ENCODE data around the gene PCSK1. TPM values are rescaled to one million over a fixed set of nuclear protein-coding genes. Genes with fewer than 3 reads are reported as not detected.

The PCSK1 gene
- total RNA-seq, 1 experiment from 2014 or later = 0.41 TPM

- Mint-ChIP-seq H3K4me3 (ENCODE audit: unreplicated experiment) (no peak overlapping the region), H3K4me1 (ENCODE audit: low read depth, unreplicated experiment) (no peaks in the 10 kb centered on the region), H3K27ac (ENCODE audit: unreplicated experiment) (no peak overlapping the region), H3K9me3 (ENCODE audit: unreplicated experiment) (no peaks in the 10 kb centered on the region), H3K27me3 (ENCODE audit: insufficient read depth, unreplicated experiment) (peaks cover 6% of the 10 kb centered on the region), H3K36me3 (ENCODE audit: insufficient read depth, unreplicated experiment) (no peaks in the 10 kb centered on the region)
- DNase-seq = no peak
- Histone ChIP-seq H3K9me3 (no peaks in the 10 kb centered on the region), H3K36me3 (ENCODE audit: control insufficient read depth, insufficient read depth, low read length) (no peaks in the 10 kb centered on the region), H3K4me1 (no peaks in the 10 kb centered on the region), H3K4me3 (ENCODE audit: low read depth, low read length) (no peak overlapping the region), H3K27me3 (replicated peaks; ENCODE audit: control insufficient read depth, insufficient read depth, low read length) (no peaks in the 10 kb centered on the region)
- BruUV-seq (replicated peaks) = no TSS peak
- CTCF ChIA-PET = no interaction called here
- intact Hi-C loops (cut with micrococcal nuclease; ENCODE audit: unreplicated experiment) = no loop called here
- TF ChIP-seq CTCF (IDR thresholded peaks at IDR 0.05; ENCODE audit: insufficient read depth in 1 of 2, low read depth in 1 of 2, low read length in 1 of 2, severe bottlenecking in 1 of 2, unreplicated experiment in 1 of 2) = no peak
- POLR2A ChIA-PET = no interaction called here
Measured at GRCh38 chr5:96388176-96388575, 44.9 kb downstream of the PCSK1 start.

- CTCF ChIA-PET = no interaction called here
Measured at GRCh38 chr5:96387616-96388015, 45.4 kb downstream of the PCSK1 start.

GRCh38 chr5:96385538-96385937 is 47.5 kb downstream of the PCSK1 start:
- Histone ChIP-seq H3K4me3 (ENCODE audit: low read depth, low read length) (no peak overlapping the region), H3K9me3 (no peaks in the 10 kb centered on the region), H3K27me3 (replicated peaks; ENCODE audit: control insufficient read depth, insufficient read depth, low read length) (no peaks in the 10 kb centered on the region; the same call in 1 of the 2 replicates), H3K36me3 (ENCODE audit: control insufficient read depth, insufficient read depth, low read length) (no peaks in the 10 kb centered on the region), H3K4me1 (no peaks in the 10 kb centered on the region)
- no peak overlapping the region for H3K4me3 Mint-ChIP-seq (ENCODE audit: unreplicated experiment)
- TF ChIP-seq CTCF (IDR thresholded peaks at IDR 0.05; ENCODE audit: insufficient read depth in 1 of 2, low read depth in 1 of 2, low read length in 1 of 2, severe bottlenecking in 1 of 2, unreplicated experiment in 1 of 2) = no peak
- H3K27me3 Mint-ChIP-seq (ENCODE audit: insufficient read depth, unreplicated experiment) = peaks cover 6% of the 10 kb centered on the region
- no peaks in the 10 kb centered on the region for H3K9me3 Mint-ChIP-seq (ENCODE audit: unreplicated experiment)
- DNase-seq = no peak
- no peaks in the 10 kb centered on the region for H3K4me1 Mint-ChIP-seq (ENCODE audit: low read depth, unreplicated experiment)
- ChIA-PET CTCF (no interaction called here), POLR2A (no interaction called here)
- H3K27ac Mint-ChIP-seq (ENCODE audit: unreplicated experiment) = no peak overlapping the region
- no TSS peak for BruUV-seq (replicated peaks)
- H3K36me3 Mint-ChIP-seq (ENCODE audit: insufficient read depth, unreplicated experiment) = no peaks in the 10 kb centered on the region
- intact Hi-C loops (cut with micrococcal nuclease; ENCODE audit: unreplicated experiment) = no loop called here

More at GRCh38 chr5:96387616-96388015, 45.4 kb downstream of the PCSK1 start:
- no peaks in the 10 kb centered on the region for H3K9me3 Mint-ChIP-seq (ENCODE audit: unreplicated experiment)
- DNase-seq = no peak
- no peak for TF ChIP-seq CTCF (IDR thresholded peaks at IDR 0.05; ENCODE audit: insufficient read depth in 1 of 2, low read depth in 1 of 2, low read length in 1 of 2, severe bottlenecking in 1 of 2, unreplicated experiment in 1 of 2)
- H3K36me3 Mint-ChIP-seq (ENCODE audit: insufficient read depth, unreplicated experiment) = no peaks in the 10 kb centered on the region
- no peak overlapping the region for H3K27ac Mint-ChIP-seq (ENCODE audit: unreplicated experiment)
- Histone ChIP-seq H3K27me3 (replicated peaks; ENCODE audit: control insufficient read depth, insufficient read depth, low read length) (no peaks in the 10 kb centered on the region; the same call in 1 of the 2 replicates), H3K4me3 (ENCODE audit: low read depth, low read length) (no peak overlapping the region), H3K4me1 (no peaks in the 10 kb centered on the region), H3K9me3 (no peaks in the 10 kb centered on the region), H3K36me3 (ENCODE audit: control insufficient read depth, insufficient read depth, low read length) (no peaks in the 10 kb centered on the region)
- no peak overlapping the region for H3K4me3 Mint-ChIP-seq (ENCODE audit: unreplicated experiment)
- peaks cover 6% of the 10 kb centered on the region for H3K27me3 Mint-ChIP-seq (ENCODE audit: insufficient read depth, unreplicated experiment)
- no peaks in the 10 kb centered on the region for H3K4me1 Mint-ChIP-seq (ENCODE audit: low read depth, unreplicated experiment)
- BruUV-seq (replicated peaks) = no TSS peak
- intact Hi-C loops (cut with micrococcal nuclease; ENCODE audit: unreplicated experiment) = no loop called here
- POLR2A ChIA-PET = no interaction called here
